GM19395 (cell line): ENCODE results near the gene GALNT2.

Source experiments
- ATAC-seq: cut with Tn5 transposase; IDR thresholded peaks from one replicate; pipeline ENCODE4 v1.9.1; 2021; ENCODE audit warnings: mild to moderate bottlenecking, moderate library complexity; ENCODE audit not compliant: unreplicated experiment

GALNT2 gene

GRCh38 chr1:230174471-230175162 is 107.6 kb downstream of the GALNT2 start:
- ATAC-seq: no peak

GRCh38 chr1:230175163-230175747 is 108.2 kb downstream of the GALNT2 start:
- no peak for ATAC-seq

GRCh38 chr1:230175839-230176238 is 108.8 kb downstream of the GALNT2 start:
- ATAC-seq: no peak

- ATAC-seq: no peak
Observed at GRCh38 chr1:230176326-230176725, 109.3 kb downstream of the GALNT2 start.

- peak; percentile 57 for ATAC-seq
Observed at GRCh38 chr1:230176871-230177411, 109.9 kb downstream of the GALNT2 start.

- no peak for ATAC-seq
Observed at GRCh38 chr1:230179249-230179648, 112.2 kb downstream of the GALNT2 start.

- ATAC-seq: no peak
Observed at GRCh38 chr1:230185076-230186001, 118.3 kb downstream of the GALNT2 start.

- no peak for ATAC-seq
Observed at GRCh38 chr1:230186003-230186863, 119.2 kb downstream of the GALNT2 start.

- ATAC-seq: no peak
Observed at GRCh38 chr1:230186874-230187273, 119.8 kb downstream of the GALNT2 start.

- no peak for ATAC-seq
Observed at GRCh38 chr1:230187290-230187689, 120.3 kb downstream of the GALNT2 start.

- no peak for ATAC-seq
Observed at GRCh38 chr1:230188826-230189225, 121.8 kb downstream of the GALNT2 start.

GRCh38 chr1:230189341-230189740 is 122.3 kb downstream of the GALNT2 start:
- no peak for ATAC-seq

- ATAC-seq: no peak
Observed at GRCh38 chr1:230189824-230190223, 122.8 kb downstream of the GALNT2 start.

GRCh38 chr1:230191079-230191804 is 124.2 kb downstream of the GALNT2 start:
- no peak for ATAC-seq

- ATAC-seq: no peak
Observed at GRCh38 chr1:230191855-230192254, 124.8 kb downstream of the GALNT2 start.

GRCh38 chr1:230194525-230194924 is 127.5 kb downstream of the GALNT2 start:
- no peak for ATAC-seq

GRCh38 chr1:230195199-230195598 is 128.2 kb downstream of the GALNT2 start:
- ATAC-seq: no peak

- ATAC-seq: no peak
Observed at GRCh38 chr1:230196077-230196476, 129.0 kb downstream of the GALNT2 start.

GRCh38 chr1:230197644-230198567 is 130.9 kb downstream of the GALNT2 start:
- ATAC-seq: no peak
